NAMALWA (cell line): ENCODE results near the gene CACNA1A.
"Not testable (repeated sequence)": the region's sequence is repeated elsewhere in the genome, so short reads cannot be mapped to it uniquely, and the experiment has no call there.

Experiments used
- DNase-seq: peaks from one replicate; pipeline ENCODE4 v3.0.0-alpha.2; 2015; ENCODE audit warnings: low spot score

CACNA1A gene

GRCh38 chr19:13229246-13229645 lies 277.0 kb downstream of the CACNA1A start:
- DNase-seq, result no peak

- no peak for DNase-seq
These were observed 277.7 kb downstream of the CACNA1A start for GRCh38 chr19:13228561-13228960.

- no peak for DNase-seq
These were observed 279.3 kb downstream of the CACNA1A start for GRCh38 chr19:13226983-13227382.

GRCh38 chr19:13225973-13226865 lies 280.1 kb downstream of the CACNA1A start:
- no peak for DNase-seq

- no peak for DNase-seq
These were observed 281.2 kb downstream of the CACNA1A start for GRCh38 chr19:13225085-13225484.

- DNase-seq, result no peak
These were observed 285.4 kb downstream of the CACNA1A start for GRCh38 chr19:13220847-13221246.

GRCh38 chr19:13215572-13216380 lies 290.5 kb downstream of the CACNA1A start:
- no peak for DNase-seq

- no peak for DNase-seq
These were observed 292.1 kb downstream of the CACNA1A start for GRCh38 chr19:13214036-13214730.

- peak; percentile 88 for DNase-seq
These were observed 293.4 kb downstream of the CACNA1A start for GRCh38 chr19:13212759-13213330.

GRCh38 chr19:13211426-13212308 lies 294.6 kb downstream of the CACNA1A start:
- peak; percentile 31 for DNase-seq

- no peak for DNase-seq
These were observed 295.3 kb downstream of the CACNA1A start for GRCh38 chr19:13210941-13211340.

GRCh38 chr19:13210339-13210775 lies 295.9 kb downstream of the CACNA1A start:
- no peak for DNase-seq

- no peak for DNase-seq
These were observed 296.6 kb downstream of the CACNA1A start for GRCh38 chr19:13209484-13210338.

- DNase-seq, result no peak
These were observed 297.4 kb downstream of the CACNA1A start for GRCh38 chr19:13208672-13209483.

GRCh38 chr19:13207846-13208671 lies 298.2 kb downstream of the CACNA1A start:
- DNase-seq, result peak; percentile 92

GRCh38 chr19:13207237-13207845 lies 298.9 kb downstream of the CACNA1A start:
- DNase-seq, result no peak

GRCh38 chr19:13206587-13206986 lies 299.7 kb downstream of the CACNA1A start:
- DNase-seq, result no peak

GRCh38 chr19:13202112-13202511 lies 304.2 kb downstream of the CACNA1A start:
- not testable (repeated sequence) for DNase-seq
